K562 (cell line): Measurements from ENCODE around the gene BBLN. TPM values are rescaled to one million over a fixed set of nuclear protein-coding genes. Genes with fewer than 3 reads are reported as not detected.

Experiments used
- ATAC-seq: fragments of 200-7000 bp; cut with Tn5 transposase; 3 replicates; pipeline ENCODE4 v1.9.1; 2020; ENCODE audit warnings: moderate library complexity
- BruUV-seq: library from RNA; stranded (reverse); fragments of 400-500 nt; replicated peaks from 2 replicates; lab custom pipeline; 2021; lab: Mats Ljungman, UMichigan
- CTCF ChIA-PET: fragments of 300-600 bp; formaldehyde crosslinking; extraction: SDS; loops from one replicate; lab custom pipeline; 2021; ENCODE audit warnings: low intra/inter-chr PET ratio; lab: Yijun Ruan, JAX
- POLR2A ChIA-PET: fragments of 300-600, 350-650 bp; sonication (Branson Sonifier 250); formaldehyde crosslinking; extraction: SDS; loops from one replicate; lab custom pipeline; 2021; ENCODE audit warnings: antibody characterized with exemption, inconsistent platforms; lab: Yijun Ruan, JAX
- DNase-seq, 4 experiments: peaks; one replicate each; pipeline versions ENCODE4 v3.0.0 to v3.0.0-alpha.2; 2011 to 2018; ENCODE audit warnings: low spot score in 3 of 4, mixed read lengths in 3 of 4; ENCODE audit errors: extremely low read depth in 1 of 4
- FAIRE-seq: peaks from 2 replicates; lab custom pipeline; 2011; peaks lifted over from hg19 to GRCh38; lab: Jason Lieb, UNC
- H2AFZ ChIP-seq: 2 replicates; pipeline ENCODE4 v1.6.0; 2011; ENCODE audit warnings: low read depth, low read length, control low read depth, inconsistent platforms
- H3K27ac ChIP-seq: fragments of 200-600 bp; 3 replicates; pipeline ENCODE4 v1.8.0; 2011; ENCODE audit warnings: low read depth, mild to moderate bottlenecking, control low read depth, inconsistent platforms, low read length, moderate library complexity, mixed read lengths; ENCODE audit errors: extremely low read depth
- H3K27me3 ChIP-seq, 2 experiments: fragments of 300-600 bp in 1 of 2; 2 replicates in 1 of 2; 3 replicates in 1 of 2; pipeline versions ENCODE4 v1.6.0 to v1.8.0; 2011; ENCODE audit warnings: inconsistent platforms in 2 of 2, low read length in 2 of 2, mild to moderate bottlenecking in 1 of 2, mixed read lengths in 1 of 2, moderate library complexity in 1 of 2; ENCODE audit not compliant: control insufficient read depth in 2 of 2, insufficient read depth in 2 of 2
- H3K36me3 ChIP-seq: fragments of 300-600 bp; 3 replicates; pipeline ENCODE4 v1.8.0; 2011; ENCODE audit warnings: mild to moderate bottlenecking, low read length, inconsistent platforms; ENCODE audit not compliant: control insufficient read depth, insufficient read depth
- H3K4me1 ChIP-seq, 2 experiments: fragments of 200-600 bp in 1 of 2; replicated peaks in 1 of 2; 2 replicates in 1 of 2; 3 replicates in 1 of 2; pipeline versions ENCODE4 v1.5.1 to v1.8.0; 2011; ENCODE audit warnings: inconsistent platforms in 2 of 2, low read length in 2 of 2, mild to moderate bottlenecking in 1 of 2, mixed read lengths in 1 of 2, moderate library complexity in 1 of 2; ENCODE audit not compliant: control insufficient read depth in 2 of 2, insufficient read depth in 2 of 2
- H3K4me2 ChIP-seq: 2 replicates; pipeline ENCODE4 v1.6.1; 2011; ENCODE audit warnings: low read length, control low read depth, inconsistent platforms, mixed read lengths; ENCODE audit not compliant: insufficient read depth
- H3K4me3 ChIP-seq: fragments of 200-600 bp; sonication (generic), shearing (Covaris generic); 2 replicates; pipeline ENCODE4 v1.5.1; 2016; ENCODE audit warnings: control low read depth, inconsistent platforms
- H3K79me2 ChIP-seq: fragments of 200-600 bp; 3 replicates; pipeline ENCODE4 v1.8.0; 2011; ENCODE audit warnings: low read length, inconsistent platforms; ENCODE audit not compliant: control insufficient read depth, insufficient read depth
- H3K9ac ChIP-seq, 2 experiments: 2 replicates each; pipeline versions ENCODE4 v1.6.0 to v1.6.1; 2011; ENCODE audit warnings: low read depth in 2 of 2, low read length in 2 of 2, control low read depth in 1 of 2, inconsistent platforms in 1 of 2, mild to moderate bottlenecking in 1 of 2, mixed read lengths in 1 of 2; ENCODE audit not compliant: insufficient read depth in 1 of 2
- H3K9me1 ChIP-seq: one replicate; pipeline ENCODE4 v1.6.0; 2011; ENCODE audit warnings: inconsistent platforms, mild to moderate bottlenecking, low read length, moderate library complexity; ENCODE audit not compliant: control insufficient read depth, insufficient read depth
- H3K9me3 ChIP-seq: replicated peaks from 2 replicates; pipeline ENCODE4 v1.5.1; 2011; ENCODE audit warnings: low read depth, low read length, inconsistent platforms; ENCODE audit not compliant: control insufficient read depth, insufficient read depth
- H4K20me1 ChIP-seq: replicated peaks from 2 replicates; pipeline ENCODE4 v1.6.1; 2011; ENCODE audit warnings: low read length, inconsistent platforms, mixed read lengths; ENCODE audit not compliant: control insufficient read depth, insufficient read depth
- CEBPB ChIP-seq: fragments of 450-650 bp; IDR thresholded peaks from 2 replicates; pipeline ENCODE4 v1.6.1; 2016; ENCODE audit warnings: missing genetic modification characterization, missing compliant biosample characterization
- MAZ ChIP-seq, 2 experiments: fragments of 450-650 bp in 1 of 2; sonication (generic) in 1 of 2; formaldehyde crosslinking; IDR thresholded peaks in 1 of 2; conservative IDR thresholded peaks in 1 of 2; 2 replicates each; pipeline versions ENCODE4 v1.4.0 to v1.5.0; 2020; ENCODE audit warnings: mild to moderate bottlenecking in 1 of 2, missing genetic modification reagents in 1 of 2
- MYC ChIP-seq, 2 experiments: fragments of 250-450 bp in 1 of 2; sonication (Bioruptor Pico) in 1 of 2; IDR thresholded peaks; 2 replicates each; pipeline versions ENCODE4 v1.5.1 to v1.6.1; 2012 to 2021; ENCODE audit warnings: low read depth in 2 of 2, borderline replicate concordance in 1 of 2, improper control_type of control experiment in 1 of 2, low read length in 1 of 2, mild to moderate bottlenecking in 1 of 2, moderate library complexity in 1 of 2
- NR4A1 ChIP-seq, 2 experiments: fragments of 250-450 bp in 1 of 2; fragments of 450-650 bp in 1 of 2; sonication (Bioruptor Pico) in 1 of 2; IDR thresholded peaks; 2 replicates each; pipeline versions ENCODE4 v1.4.0 to v1.6.1; 2016 to 2020; ENCODE audit warnings: mild to moderate bottlenecking in 2 of 2, missing compliant biosample characterization in 1 of 2, missing genetic modification characterization in 1 of 2, moderate library complexity in 1 of 2
- TBL1XR1 ChIP-seq, 2 experiments: IDR thresholded peaks; 2 replicates each; pipeline ENCODE4 v1.6.1; 2012; ENCODE audit warnings: improper control_type of control experiment in 2 of 2, low read length in 2 of 2, mild to moderate bottlenecking in 1 of 2
- ZNF175 ChIP-seq: fragments of 200-800 bp; sonication (Bioruptor generic); IDR thresholded peaks from 2 replicates; pipeline ENCODE4 v1.6.1; 2016; ENCODE audit warnings: low read depth, mild to moderate bottlenecking, missing genetic modification characterization, missing compliant biosample characterization
- WGBS: fragments of 100-300 bp; shearing (Covaris generic); methylation state at CpG from one replicate; pipeline ENCODE4 v1.1.6; 2016; ENCODE audit warnings: low coverage, mixed read lengths; ENCODE audit not compliant: insufficient coverage; ENCODE audit errors: missing lambda C conversion rate; 5-methylcytosine and 5-hydroxymethylcytosine counted together
- in situ Hi-C: fragments of 300-500 bp; cut with MboI; formaldehyde crosslinking; loops from 4 replicates; pipeline ENCODE4 v1.15.0; 2018; ENCODE audit warnings: inconsistent platforms, mixed read lengths
- intact Hi-C: fragments of 100-400 bp; cut with micrococcal nuclease; formaldehyde crosslinking; loops from 2 replicates; pipeline ENCODE4 v1.14.2; 2022
- polyA plus RNA-seq, 8 experiments: library from polyadenylated mRNA; depleted of rRNA in 4 of 8; stranded (reverse) in 5 of 8; unstranded in 3 of 8; fragments of >200 nt; fragmentation: Nextera tagmentation in 2 of 8; fragmentation: Illumina TruSeq in 1 of 8; extraction: Ambion mirVana in 2 of 8; extraction: Trizol in 1 of 8; gene quantifications; 2 replicates each; pipeline versions ENCODE4 v1.2.1 to v1.2.3, GENCODE V29; 2011 to 2014; ENCODE audit warnings: inconsistent platforms in 1 of 8, missing spikeins in 1 of 8
- total RNA-seq, 7 experiments: library from RNA; depleted of rRNA in 6 of 7; stranded (reverse); fragments of >200 nt in 6 of 7; fragmentation: Illumina TruSeq in 2 of 7; extraction: Trizol in 2 of 7; gene quantifications; 2 replicates each; pipeline versions ENCODE4 v1.2.1 to v1.2.3, GENCODE V29; 2011 to 2021; ENCODE audit warnings: low replicate concordance in 1 of 7
- TF ChIP-seq, protein P1 (sequence below), 3 experiments: fragments of 200-800 bp in 1 of 3; fragments of 250-450 bp in 1 of 3; fragments of 450-650 bp in 1 of 3; sonication (Bioruptor Pico) in 1 of 3; sonication (Bioruptor generic) in 1 of 3; formaldehyde crosslinking in 1 of 3; IDR thresholded peaks; 2 replicates each; pipeline versions ENCODE4 v1.6.1 to v1.8.0; 2016 to 2022; ENCODE audit warnings: mild to moderate bottlenecking in 2 of 3, missing genetic modification characterization in 2 of 3, missing compliant biosample characterization in 1 of 3, moderate library complexity in 1 of 3
- TF ChIP-seq, protein P2 (sequence below): fragments of 250-450 bp; sonication (Bioruptor Pico); IDR thresholded peaks from 2 replicates; pipeline ENCODE4 v1.8.0; 2022; ENCODE audit warnings: moderate library complexity, mild to moderate bottlenecking, inconsistent platforms

Gene BBLN
- total and polyA plus RNA-seq, 9 of the 15 experiments (the other 6 are each of a cell fraction or from before 2014, with no cell fraction given) = 4.2 to 331 (median 87.1) TPM

DNA sequence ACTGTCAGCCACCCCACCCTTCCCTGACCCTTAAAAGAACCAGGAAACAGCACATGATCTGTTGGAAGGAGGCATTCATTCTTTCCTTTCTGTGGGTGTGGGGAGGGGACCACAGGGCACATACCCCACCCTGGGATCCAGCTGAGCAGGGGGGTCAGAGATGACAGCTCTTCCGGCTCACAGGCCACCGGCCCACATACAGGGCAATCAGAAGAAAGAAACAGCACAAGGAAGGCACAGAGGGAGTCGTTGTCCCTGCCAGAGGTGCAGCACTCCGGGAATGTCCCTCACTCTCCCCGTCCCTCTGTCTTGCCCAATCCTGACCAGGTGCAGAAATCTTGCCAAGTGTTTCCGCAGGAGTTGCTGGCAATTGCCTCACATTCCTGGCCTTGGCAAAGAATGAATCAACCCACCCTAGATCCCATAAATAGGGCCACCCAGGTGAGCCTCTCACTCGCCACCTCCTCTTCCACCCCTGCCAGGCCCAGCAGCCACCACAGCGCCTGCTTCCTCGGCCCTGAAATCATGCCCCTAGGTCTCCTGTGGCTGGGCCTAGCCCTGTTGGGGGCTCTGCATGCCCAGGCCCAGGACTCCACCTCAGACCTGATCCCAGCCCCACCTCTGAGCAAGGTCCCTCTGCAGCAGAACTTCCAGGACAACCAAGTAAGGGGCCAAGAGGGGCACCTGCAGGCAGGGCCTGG lies 10.9 kb upstream of the BBLN start, which contains the start of gene LCN2:
Gene LCN2 (plus strand): TSS at position 453 of the 701 bp plus-strand sequence. CDS start 73 bp downstream, at position 526.
- Histone ChIP-seq H3K9me3 (no peaks in the 10 kb centered on the region), H3K27ac (peak within 1 kb of the TSS; percentile 9; the same call in 1 of the 3 replicates), H3K4me1 (peaks cover 19 to 78% of the 10 kb centered on the region in 2 experiments), H3K27me3 (no peaks in the 10 kb centered on the region), H3K36me3 (no peaks in the 10 kb centered on the region), H3K4me2 (peak within 1 kb of the TSS; percentile 61), H3K9me1 (peaks cover 8% of the 10 kb centered on the region), H4K20me1 (no peaks in the 10 kb centered on the region), H2AFZ (peak within 1 kb of the TSS; percentile 94), H3K79me2 (no peaks in the 10 kb centered on the region), H3K9ac (peak within 1 kb of the TSS; percentile 10 to 82), H3K4me3 (no peak within 1 kb of the TSS)
- FAIRE-seq (no peak), ATAC-seq (no peak), DNase-seq (peak in 3 of 4 experiments; percentile 16 to 22 (median 20))
- POLR2A ChIA-PET = interaction anchor here (1.1 to 3.6 kb wide), 3 partner anchors 11 to 12 kb away, joined by 3 to 37 read pairs (median 4); partner anchors contain the start of gene BBLN
- CTCF ChIA-PET = no interaction called here
- TF ChIP-seq, protein P1, sequence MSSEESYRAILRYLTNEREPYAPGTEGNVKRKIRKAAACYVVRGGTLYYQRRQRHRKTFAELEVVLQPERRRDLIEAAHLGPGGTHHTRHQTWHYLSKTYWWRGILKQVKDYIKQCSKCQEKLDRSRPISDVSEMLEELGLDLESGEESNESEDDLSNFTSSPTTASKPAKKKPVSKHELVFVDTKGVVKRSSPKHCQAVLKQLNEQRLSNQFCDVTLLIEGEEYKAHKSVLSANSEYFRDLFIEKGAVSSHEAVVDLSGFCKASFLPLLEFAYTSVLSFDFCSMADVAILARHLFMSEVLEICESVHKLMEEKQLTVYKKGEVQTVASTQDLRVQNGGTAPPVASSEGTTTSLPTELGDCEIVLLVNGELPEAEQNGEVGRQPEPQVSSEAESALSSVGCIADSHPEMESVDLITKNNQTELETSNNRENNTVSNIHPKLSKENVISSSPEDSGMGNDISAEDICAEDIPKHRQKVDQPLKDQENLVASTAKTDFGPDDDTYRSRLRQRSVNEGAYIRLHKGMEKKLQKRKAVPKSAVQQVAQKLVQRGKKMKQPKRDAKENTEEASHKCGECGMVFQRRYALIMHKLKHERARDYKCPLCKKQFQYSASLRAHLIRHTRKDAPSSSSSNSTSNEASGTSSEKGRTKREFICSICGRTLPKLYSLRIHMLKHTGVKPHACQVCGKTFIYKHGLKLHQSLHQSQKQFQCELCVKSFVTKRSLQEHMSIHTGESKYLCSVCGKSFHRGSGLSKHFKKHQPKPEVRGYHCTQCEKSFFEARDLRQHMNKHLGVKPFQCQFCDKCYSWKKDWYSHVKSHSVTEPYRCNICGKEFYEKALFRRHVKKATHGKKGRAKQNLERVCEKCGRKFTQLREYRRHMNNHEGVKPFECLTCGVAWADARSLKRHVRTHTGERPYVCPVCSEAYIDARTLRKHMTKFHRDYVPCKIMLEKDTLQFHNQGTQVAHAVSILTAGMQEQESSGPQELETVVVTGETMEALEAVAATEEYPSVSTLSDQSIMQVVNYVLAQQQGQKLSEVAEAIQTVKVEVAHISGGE (CRISPR knock-in tag; IDR thresholded peaks at IDR 0.05) = 0 out of 6 replicates have a peak, but pooled peaks of 1 of the 3 experiments have one; percentile 18
- TF ChIP-seq MYC (IDR thresholded peaks at IDR 0.05; ENCODE audit: low read depth, low read length) (no peak), MYC (CRISPR knock-in tag; IDR thresholded peaks at IDR 0.05; ENCODE audit: borderline replicate concordance, low read depth) (peak; percentile 17; the same call in 1 of the 2 replicates), CEBPB (tag) (0 out of 2 replicates have a peak, but pooled peaks have one; percentile 20), TBL1XR1 (IDR thresholded peaks at IDR 0.05; ENCODE audit: low read length in 2 of 2) (no peak), NR4A1 (CRISPR knock-in tag; IDR thresholded peaks at IDR 0.05) (0 out of 2 replicates have a peak, but pooled peaks have one; percentile 55), NR4A1 (tag; IDR thresholded peaks at IDR 0.05) (no peak), ZNF175 (CRISPR knock-in tag) (no peak), MAZ (CRISPR knock-in tag; conservative IDR thresholded peaks at IDR 0.05 in 1 of 2, IDR thresholded peaks at IDR 0.05 in 1 of 2) (0 out of 4 replicates have a peak, but pooled peaks of 1 of the 2 experiments have one; percentile 13)
- TF ChIP-seq, protein P2, sequence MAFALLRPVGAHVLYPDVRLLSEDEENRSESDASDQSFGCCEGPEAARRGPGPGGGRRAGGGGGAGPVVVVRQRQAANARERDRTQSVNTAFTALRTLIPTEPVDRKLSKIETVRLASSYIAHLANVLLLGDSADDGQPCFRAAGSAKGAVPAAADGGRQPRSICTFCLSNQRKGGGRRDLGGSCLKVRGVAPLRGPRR (CRISPR knock-in tag) = 0 out of 2 replicates have a peak, but pooled peaks have one; percentile 42
- no TSS peak for BruUV-seq
- WGBS = 77% methylated on average over 9 of the region's 9 CpGs
- in situ Hi-C loops (no loop called here), intact Hi-C loops (no loop called here)
